T47D (cell line): ENCODE measurements around the gene PDIA2.
A peak's percentile ranks its signal among the peaks of the same experiment; 100 is the strongest.

ENCODE experiments used
- DNase-seq, 2 experiments: peaks; one replicate each; pipeline versions ENCODE4 v3.0.0 to v3.0.0-alpha.2; 2011 to 2012; ENCODE audit warnings: low read depth in 1 of 2, low spot score in 1 of 2
- JUND ChIP-seq: IDR thresholded peaks from 2 replicates; pipeline ENCODE4 v1.6.1; 2012; ENCODE audit warnings: low read depth
- in situ Hi-C: cut with HindIII; loops from 2 replicates; pipeline ENCODE4 v1.10.0; 2016; ENCODE audit warnings: low sequenced_read_pairs, low pct_unique_long_range_greater_than_20kb

The PDIA2 gene

GRCh38 chr16:276426-277077 lies 6.4 kb upstream of the PDIA2 start:
- no peak for TF ChIP-seq JUND
- in situ Hi-C loops, result no loop called here
- DNase-seq, result peak in 1 of 2 experiments; percentile 33

GRCh38 chr16:278863-279366 lies 4.0 kb upstream of the PDIA2 start:
- TF ChIP-seq JUND, result no peak
- in situ Hi-C loops, result no loop called here
- peak in 1 of 2 experiments; percentile 70 for DNase-seq

- in situ Hi-C loops, result no loop called here
- no peak for TF ChIP-seq JUND
- no peak for DNase-seq
These were observed 3.4 kb upstream of the PDIA2 start for GRCh38 chr16:279531-279930.

- TF ChIP-seq JUND, result no peak
- no peak for DNase-seq
- in situ Hi-C loops, result no loop called here
These were observed 2.9 kb upstream of the PDIA2 start for GRCh38 chr16:280005-280460.

GRCh38 chr16:280552-280951 lies 2.4 kb upstream of the PDIA2 start, which contains the start of gene ARHGDIG:
TSS of gene ARHGDIG (plus strand) at chr16:280591. CDS start at chr16:280681, 90 bp downstream.
- in situ Hi-C loops, result no loop called here
- TF ChIP-seq JUND, result no peak
- no peak for DNase-seq

GRCh38 chr16:280991-281659 lies 1.8 kb upstream of the PDIA2 start:
- in situ Hi-C loops, result no loop called here
- no peak for DNase-seq
- no peak for TF ChIP-seq JUND

GRCh38 chr16:281660-282255 lies 1.2 kb upstream of the PDIA2 start:
- DNase-seq, result no peak
- in situ Hi-C loops, result no loop called here
- no peak for TF ChIP-seq JUND

GRCh38 chr16:282491-282890 lies 473 bp upstream of the PDIA2 start:
- no peak for TF ChIP-seq JUND
- no peak for DNase-seq
- in situ Hi-C loops, result no loop called here

GRCh38 chr16:284204-285120 lies 1.5 kb downstream of the PDIA2 start:
- TF ChIP-seq JUND, result no peak
- in situ Hi-C loops, result no loop called here

GRCh38 chr16:285146-286055 lies 2.4 kb downstream of the PDIA2 start:
- in situ Hi-C loops, result no loop called here
- TF ChIP-seq JUND, result no peak
- no peak for DNase-seq

More at GRCh38 chr16:284204-285120, 1.5 kb downstream of the PDIA2 start:
- DNase-seq, result no peak
